Midbrain (tissue), 1 donor: ENCODE measurements around the gene PCSK2.

Experiments
- DNase-seq: peaks from one replicate; lab custom pipeline; 2025; lab: John Stamatoyannopoulos, UW

PCSK2 gene

DNA sequence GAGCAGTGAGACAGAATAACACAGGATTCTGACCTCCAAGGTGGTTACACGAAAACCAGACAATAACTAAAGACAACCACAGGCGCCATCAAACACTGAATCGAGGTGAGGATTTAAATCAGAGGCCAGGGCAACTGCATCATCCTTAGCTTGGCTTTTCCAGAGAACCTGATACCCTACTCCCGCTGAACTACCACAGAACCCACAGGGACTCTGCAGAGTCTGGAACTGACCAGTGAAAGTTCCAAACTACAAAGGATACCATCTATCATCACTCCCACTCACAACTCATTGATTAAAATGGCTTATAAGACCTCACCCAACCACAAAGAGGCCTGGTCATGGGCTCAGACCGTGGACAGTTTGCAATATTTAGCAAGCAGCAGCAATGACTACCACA is 219.3 kb downstream of the PCSK2 start:
- no peak for DNase-seq

- no peak for DNase-seq
Observed at GRCh38 chr20:17448071-17448470, 221.2 kb downstream of the PCSK2 start.

- no peak for DNase-seq
Observed at GRCh38 chr20:17449031-17449430, 222.2 kb downstream of the PCSK2 start.

- DNase-seq: no peak
Observed at GRCh38 chr20:17452441-17452840, 225.6 kb downstream of the PCSK2 start.

GRCh38 chr20:17453592-17453991 is 226.8 kb downstream of the PCSK2 start:
- no peak for DNase-seq

- DNase-seq: no peak
Observed at GRCh38 chr20:17456279-17456678, 229.4 kb downstream of the PCSK2 start.

GRCh38 chr20:17457079-17457478 is 230.2 kb downstream of the PCSK2 start:
- no peak for DNase-seq

DNA sequence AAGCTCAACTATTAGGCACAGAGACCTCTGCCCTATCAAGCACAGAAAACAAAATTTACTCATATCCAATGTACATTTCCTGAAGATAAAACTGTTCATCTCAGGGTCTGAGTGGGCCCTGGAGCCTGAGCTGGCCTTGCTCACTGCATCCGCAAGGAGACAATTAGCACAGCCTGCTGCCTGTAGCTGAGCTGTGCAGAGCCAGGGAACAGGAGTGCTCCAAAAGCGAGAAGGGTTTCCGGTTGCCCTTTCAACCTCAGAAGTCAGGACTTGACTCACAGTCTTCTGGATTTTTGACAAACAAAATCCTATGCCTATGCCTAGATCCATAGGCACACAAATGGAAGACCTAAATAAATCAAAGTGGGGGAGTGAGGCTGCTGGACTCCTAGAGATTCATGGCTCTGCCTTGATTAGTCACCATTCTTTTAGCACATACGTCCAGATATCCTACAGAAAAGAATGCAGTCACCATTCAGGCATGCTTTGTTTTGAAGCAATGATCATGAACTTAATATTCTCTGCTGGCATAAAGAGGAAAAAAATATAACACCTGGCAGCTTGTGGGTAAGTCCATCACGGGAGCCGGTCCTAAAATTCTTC is 230.8 kb downstream of the PCSK2 start:
- no peak for DNase-seq

- no peak for DNase-seq
Observed at GRCh38 chr20:17460119-17460518, 233.3 kb downstream of the PCSK2 start.

- DNase-seq: no peak
Observed at GRCh38 chr20:17461941-17462340, 235.1 kb downstream of the PCSK2 start.

GRCh38 chr20:17463711-17464110 is 236.9 kb downstream of the PCSK2 start:
- no peak for DNase-seq

DNA sequence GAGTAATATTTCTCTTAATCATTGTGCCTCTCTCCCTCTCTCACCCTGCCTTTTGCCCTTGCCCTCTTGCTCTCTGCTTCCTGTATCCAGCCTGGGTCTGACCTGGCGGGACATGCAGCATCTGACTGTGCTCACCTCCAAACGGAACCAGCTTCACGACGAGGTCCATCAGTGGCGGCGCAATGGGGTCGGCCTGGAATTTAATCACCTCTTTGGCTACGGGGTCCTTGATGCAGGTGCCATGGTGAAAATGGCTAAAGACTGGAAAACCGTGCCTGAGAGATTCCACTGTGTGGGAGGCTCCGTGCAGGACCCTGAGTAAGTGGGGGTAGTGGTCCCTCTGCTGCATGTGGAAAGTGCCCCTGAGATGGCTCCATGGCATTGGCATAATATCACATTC is 238.4 kb downstream of the PCSK2 start:
- DNase-seq: no peak

- DNase-seq: no peak
Observed at GRCh38 chr20:17466641-17467040, 239.8 kb downstream of the PCSK2 start.

- DNase-seq: no peak
Observed at GRCh38 chr20:17467120-17467655, 240.3 kb downstream of the PCSK2 start.

GRCh38 chr20:17468073-17468840 is 241.4 kb downstream of the PCSK2 start:
- no peak for DNase-seq

DNA sequence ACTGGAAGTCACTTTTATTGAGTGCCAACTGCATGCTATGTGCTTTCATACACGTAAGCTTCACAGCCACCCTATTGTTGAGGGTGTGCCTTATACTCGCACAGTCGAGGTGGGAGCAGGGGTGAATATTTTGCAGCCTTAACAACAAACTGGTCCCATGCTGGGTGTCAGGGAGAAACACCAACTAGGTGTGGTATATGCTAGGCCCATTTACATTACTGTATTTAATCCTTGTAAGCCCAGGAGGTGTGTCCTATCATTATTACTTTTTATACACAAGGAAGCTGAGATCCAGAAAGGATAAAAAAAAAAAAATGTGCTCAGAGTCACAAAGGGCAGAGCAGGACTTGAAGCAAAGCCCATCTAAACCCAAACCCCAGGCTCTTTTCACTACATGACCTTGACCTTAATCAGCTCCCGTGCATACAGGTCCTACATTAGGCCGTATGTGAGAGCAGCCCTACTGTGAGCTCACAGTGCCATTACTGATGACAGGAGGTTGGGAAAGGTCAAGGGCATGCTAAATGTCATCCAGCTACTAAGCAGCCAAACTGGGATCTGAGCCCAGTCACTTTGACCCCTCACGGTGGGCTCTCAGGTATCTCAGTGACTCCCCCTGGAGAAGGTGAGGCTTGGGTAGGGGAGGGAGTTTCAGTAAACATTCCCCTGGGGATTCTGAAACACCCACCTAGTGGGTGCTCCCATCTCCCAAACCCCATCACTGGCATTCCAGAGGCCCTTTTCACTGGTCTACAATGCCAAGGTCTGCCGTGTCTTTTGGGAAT is 242.6 kb downstream of the PCSK2 start:
- no peak for DNase-seq

GRCh38 chr20:17470521-17470920 is 243.7 kb downstream of the PCSK2 start:
- no peak for DNase-seq

DNA sequence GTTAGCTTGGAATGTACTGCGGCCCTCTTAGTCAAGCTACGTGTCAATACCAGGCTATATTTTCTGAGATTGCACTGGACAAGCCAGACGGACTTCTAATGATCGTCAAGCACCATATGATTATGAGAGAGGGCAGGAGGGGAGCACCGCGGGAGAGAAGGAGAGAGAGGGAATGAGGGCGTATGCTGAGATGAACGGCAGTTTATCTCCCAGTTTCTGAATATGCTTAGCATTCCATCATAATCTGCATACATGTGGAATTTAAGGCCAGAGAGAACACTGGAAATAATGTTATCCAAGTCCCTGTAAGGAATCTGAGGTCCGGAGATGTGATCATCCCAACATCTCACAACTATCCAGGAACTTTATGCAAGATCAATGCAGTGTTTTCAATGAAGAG is 244.1 kb downstream of the PCSK2 start:
- no peak for DNase-seq

DNA sequence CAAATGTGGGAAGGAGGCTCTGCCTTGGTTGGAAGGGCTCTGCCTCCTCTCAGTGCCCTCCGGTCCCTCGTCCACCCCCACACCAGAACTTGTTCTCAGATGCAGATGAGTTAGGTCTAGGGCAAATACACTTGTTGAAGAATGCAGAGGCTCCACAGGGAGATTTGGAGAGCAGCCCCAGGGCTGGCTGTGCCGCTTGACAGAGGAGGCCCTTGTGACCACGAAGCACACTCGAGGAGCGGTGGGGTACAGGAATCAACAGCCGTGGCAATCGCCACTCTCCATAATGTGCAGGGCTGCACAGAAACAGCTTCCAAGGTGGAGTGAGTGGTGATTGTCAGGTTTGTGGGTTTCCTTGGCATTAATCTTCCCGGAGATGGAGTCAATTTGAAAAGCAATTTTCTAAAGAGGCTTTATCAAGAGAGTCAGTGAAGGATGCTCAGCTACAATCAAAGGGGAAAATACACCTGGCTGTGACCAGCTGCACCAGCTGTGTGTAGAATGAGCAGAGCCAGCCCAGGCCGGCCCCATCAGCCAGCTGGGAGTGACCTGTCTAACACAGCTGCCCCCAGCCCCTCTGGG is 244.9 kb downstream of the PCSK2 start:
- DNase-seq: no peak

DNA sequence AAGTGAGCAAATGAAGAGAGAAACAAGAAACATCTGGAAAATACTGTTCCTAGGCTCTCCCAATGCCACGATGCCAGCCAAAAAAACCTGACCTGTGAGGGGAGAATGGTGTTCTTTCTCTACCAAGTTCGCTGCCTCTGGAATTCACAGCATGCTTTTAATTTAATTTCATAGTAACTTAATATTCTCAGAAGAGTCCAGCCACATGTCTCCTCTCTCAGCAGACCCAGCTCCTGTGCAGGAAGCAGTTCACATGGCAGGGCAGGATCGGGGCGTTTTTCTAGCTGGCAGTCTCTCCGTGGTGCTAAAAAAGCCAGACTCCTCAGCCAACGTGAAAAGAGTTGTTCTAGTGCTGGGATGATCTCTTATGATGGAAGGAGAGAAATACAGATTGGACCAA is 246.8 kb downstream of the PCSK2 start:
- no peak for DNase-seq

DNA sequence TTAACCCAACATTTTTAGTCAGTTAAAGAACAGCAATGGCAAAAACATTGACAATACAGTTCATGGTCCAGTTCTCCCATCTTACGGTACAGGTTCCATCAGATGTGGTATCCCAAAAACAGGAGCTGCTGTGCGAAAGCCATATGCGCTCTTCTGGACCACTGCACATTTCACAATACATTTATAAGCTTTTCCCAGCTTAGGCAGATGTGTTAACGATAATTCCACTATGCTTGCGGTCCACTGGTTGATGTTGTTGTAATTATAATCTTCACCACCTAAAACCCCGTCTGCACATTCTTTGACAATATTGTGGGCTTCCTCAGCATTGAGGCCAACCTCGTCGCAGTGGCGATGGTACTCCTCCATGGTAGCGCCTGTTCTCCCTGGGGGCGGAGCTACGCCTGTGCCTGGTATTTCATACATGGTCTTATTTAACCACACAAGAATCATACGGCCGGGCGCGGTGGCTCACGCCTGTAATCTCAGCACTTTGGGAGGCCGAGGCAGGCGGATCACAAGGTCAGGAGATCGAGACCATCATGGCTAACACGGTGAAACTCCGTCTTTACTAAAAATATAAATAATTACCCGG is 252.3 kb downstream of the PCSK2 start:
- DNase-seq: no peak

DNA sequence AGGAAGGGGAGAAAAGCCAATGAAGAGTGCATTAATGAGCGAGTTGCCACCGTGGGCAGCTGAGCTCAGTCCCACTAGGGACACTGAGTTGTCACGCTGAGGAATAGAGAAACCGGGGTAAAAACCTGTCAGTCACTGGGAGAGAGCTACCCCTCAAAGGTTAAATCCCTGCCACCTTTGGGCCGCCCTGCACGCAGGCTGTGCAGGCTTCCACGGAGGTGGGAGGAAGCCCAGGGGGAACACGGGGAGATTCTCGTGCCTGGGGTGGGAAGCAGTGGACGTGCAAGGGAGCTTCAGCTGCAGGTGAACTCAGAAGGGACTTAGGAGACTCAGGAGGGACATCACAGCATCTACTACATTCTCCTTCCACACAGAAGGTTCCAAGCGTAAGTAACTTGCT is 253.9 kb downstream of the PCSK2 start:
- DNase-seq: no peak
